Measurements from ENCODE around the gene MAPK1. TPM values are rescaled to one million over a fixed set of nuclear protein-coding genes. Genes with fewer than 3 reads are reported as not detected.
"Not testable (repeated sequence)": the region's sequence is repeated elsewhere in the genome, so short reads cannot be mapped to it uniquely, and the experiment has no call there.

MAPK1 gene
- 10 to 100 TPM; 74.0 to 82.6 TPM for total RNA-seq

DNA sequence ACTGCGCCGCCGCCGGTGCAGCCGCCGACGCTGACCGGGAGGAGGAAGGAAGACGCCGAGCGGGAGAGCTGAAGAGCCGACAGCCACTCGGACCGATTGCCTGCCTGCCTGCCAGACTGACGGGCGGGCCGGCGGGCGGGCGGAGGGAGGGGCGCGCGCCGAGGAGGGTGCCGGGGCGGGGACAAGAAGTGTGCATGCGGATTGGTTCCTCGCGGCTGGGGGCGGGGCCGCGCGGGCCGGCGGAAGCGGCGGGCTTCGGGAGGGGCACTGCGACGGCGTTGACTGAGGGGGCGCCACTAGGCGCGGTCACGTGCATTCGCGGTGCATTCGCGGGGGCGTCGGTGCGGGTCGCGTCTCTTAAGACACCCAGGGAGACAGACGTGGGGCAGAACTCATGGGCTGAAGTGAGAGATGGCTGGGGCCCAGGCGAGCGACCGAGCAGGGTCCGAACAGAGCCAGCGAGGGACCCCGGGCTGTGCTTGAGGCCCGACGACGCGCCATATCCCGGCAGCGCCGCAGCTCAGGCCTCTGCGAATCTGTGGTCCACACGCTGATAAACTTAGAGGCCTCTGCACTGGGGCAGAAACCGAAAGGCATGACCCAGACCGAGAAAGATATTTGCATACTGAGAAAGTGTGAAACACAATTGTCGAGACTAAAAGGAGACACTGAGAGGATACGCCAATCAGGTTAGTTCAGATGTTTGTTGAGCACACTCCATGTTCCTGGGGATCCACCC is at the start of gene MAPK1:
MAPK1 (minus strand) TSS at position 118 of the 739 bp plus-strand sequence. CDS start 205 bp downstream, outside the sequence.
- H3K9me3 Mint-ChIP-seq = no peaks in the 10 kb centered on the region
- peaks cover 44% of the 10 kb centered on the region for H3K4me1 Mint-ChIP-seq (ENCODE audit: low read depth)
- CTCF ChIA-PET = interaction anchor here (0.9 kb wide), 1 partner anchor 9 kb away, joined by 3 read pairs; no protein-coding TSS in a partner anchor
- peak within 1 kb of the TSS; percentile 91 for H3K4me3 Mint-ChIP-seq
- DNase-seq = peak; percentile 94
- no peaks in the 10 kb centered on the region for H3K27me3 Mint-ChIP-seq (ENCODE audit: low read depth)
- intact Hi-C loops (cut with micrococcal nuclease) = loop anchor here (1.0 to 10.0 kb wide), 7 partner anchors 9 to 863 kb away; partner anchors contain the start of genes PPIL2, THAP7, YDJC and YPEL1
- peaks cover 9% of the 10 kb centered on the region for H3K36me3 Mint-ChIP-seq (ENCODE audit: low read depth)
- peak within 1 kb of the TSS; percentile 97 for H3K27ac Mint-ChIP-seq

DNA sequence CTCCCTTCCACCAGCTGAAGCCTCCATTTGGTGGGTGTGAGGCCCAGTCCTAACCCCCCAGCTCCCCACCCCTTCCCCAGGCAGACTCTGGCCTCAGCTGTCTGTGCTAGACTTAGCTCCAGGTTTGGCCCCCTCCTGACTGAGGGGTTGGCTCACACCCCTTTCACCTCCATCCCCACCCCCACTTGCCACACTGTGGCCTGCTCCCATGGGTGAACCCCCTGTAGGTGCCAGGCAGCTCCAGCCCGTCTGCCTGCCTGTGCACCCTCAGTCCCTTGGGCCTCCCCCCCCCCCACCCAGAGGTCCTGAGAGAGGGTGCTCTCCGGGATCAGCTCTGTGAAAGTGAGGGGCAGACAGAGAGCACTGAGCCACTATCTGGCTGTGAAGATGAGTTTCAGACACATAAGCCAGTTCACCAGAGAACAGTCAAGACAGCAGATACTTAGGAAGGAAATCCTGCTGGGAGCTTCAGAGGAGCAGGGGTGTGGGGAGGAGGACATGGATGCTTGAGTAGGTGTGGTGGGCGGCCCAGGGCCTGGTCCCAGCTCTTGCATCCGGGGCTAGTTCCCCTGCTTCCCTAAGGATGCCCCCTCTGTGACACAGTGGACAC is 49.0 kb upstream of the MAPK1 start:
- DNase-seq = no peak
- no peak overlapping the region for H3K27ac Mint-ChIP-seq
- no peaks in the 10 kb centered on the region for H3K36me3 Mint-ChIP-seq (ENCODE audit: low read depth)
- H3K27me3 Mint-ChIP-seq (ENCODE audit: low read depth) = no peaks in the 10 kb centered on the region
- no peaks in the 10 kb centered on the region for H3K9me3 Mint-ChIP-seq
- no peak overlapping the region for H3K4me3 Mint-ChIP-seq
- intact Hi-C loops (cut with micrococcal nuclease) = no loop called here
- H3K4me1 Mint-ChIP-seq (ENCODE audit: low read depth) = no peaks in the 10 kb centered on the region
- CTCF ChIA-PET = interaction anchor here (0.6 to 1.6 kb wide), 2 partner anchors 21 to 318 kb away, joined by 3 to 10 read pairs; no protein-coding TSS in a partner anchor

- Mint-ChIP-seq H3K9me3 (no peaks in the 10 kb centered on the region), H3K4me3 (no peak overlapping the region), H3K27me3 (ENCODE audit: low read depth) (no peaks in the 10 kb centered on the region), H3K4me1 (ENCODE audit: low read depth) (no peaks in the 10 kb centered on the region), H3K27ac (no peak overlapping the region), H3K36me3 (ENCODE audit: low read depth) (no peaks in the 10 kb centered on the region)
- CTCF ChIA-PET = interaction anchor here (0.6 to 1.6 kb wide), 2 partner anchors 22 to 318 kb away, joined by 3 to 10 read pairs; no protein-coding TSS in a partner anchor
- intact Hi-C loops (cut with micrococcal nuclease) = no loop called here
- no peak for DNase-seq
Measured at GRCh38 chr22:21915624-21916308, 48.3 kb upstream of the MAPK1 start.

DNA sequence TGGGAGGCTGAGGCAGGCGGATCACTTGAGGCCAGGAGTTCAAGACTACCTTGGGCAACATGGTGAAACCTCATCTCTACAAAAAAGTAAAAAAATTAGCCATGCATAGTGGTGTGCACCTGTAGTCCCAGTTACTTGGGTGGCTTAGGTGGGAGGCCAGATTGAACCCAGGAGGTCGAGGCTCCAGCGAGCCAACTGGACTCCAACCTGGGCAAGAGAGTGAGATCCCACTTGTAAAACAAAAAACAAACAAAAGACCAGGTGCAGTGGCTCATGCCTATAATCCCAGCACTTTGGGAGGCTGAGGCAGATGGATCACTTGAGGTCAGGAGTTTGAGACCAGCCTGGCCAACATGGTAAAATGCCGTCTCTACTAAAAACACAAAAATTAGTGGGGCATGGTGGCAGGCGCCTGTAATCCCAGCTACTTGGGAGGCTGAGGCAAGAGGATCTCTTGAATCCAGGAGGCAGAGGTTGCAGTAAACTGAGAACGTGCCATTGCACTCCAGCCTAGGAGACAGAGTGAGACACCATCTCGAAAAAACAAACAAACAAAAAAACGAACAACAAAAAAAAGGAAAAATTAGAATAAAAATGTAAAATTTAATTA is 46.7 kb upstream of the MAPK1 start:
- H3K36me3 Mint-ChIP-seq (ENCODE audit: low read depth); H3K9me3 Mint-ChIP-seq; H3K4me3 Mint-ChIP-seq; H3K4me1 Mint-ChIP-seq (ENCODE audit: low read depth); DNase-seq; H3K27ac Mint-ChIP-seq; H3K27me3 Mint-ChIP-seq (ENCODE audit: low read depth); intact Hi-C loops (cut with micrococcal nuclease): not testable (repeated sequence)
- CTCF ChIA-PET = interaction anchor here (1.1 kb wide), 1 partner anchor 269 kb away, joined by 6 read pairs; no protein-coding TSS in a partner anchor

GRCh38 chr22:21910367-21910766 is 42.9 kb upstream of the MAPK1 start:
- CTCF ChIA-PET = interaction anchor here (0.5 to 1.6 kb wide), 2 partner anchors 27 to 460 kb away, joined by 3 read pairs; no protein-coding TSS in a partner anchor
- intact Hi-C loops (cut with micrococcal nuclease); H3K4me3 Mint-ChIP-seq; H3K4me1 Mint-ChIP-seq (ENCODE audit: low read depth); H3K27me3 Mint-ChIP-seq (ENCODE audit: low read depth); H3K27ac Mint-ChIP-seq; DNase-seq; H3K36me3 Mint-ChIP-seq (ENCODE audit: low read depth); H3K9me3 Mint-ChIP-seq: not testable (repeated sequence)

- H3K27me3 Mint-ChIP-seq (ENCODE audit: low read depth) = no peaks in the 10 kb centered on the region
- CTCF ChIA-PET = interaction anchor here (1.6 kb wide), 1 partner anchor 28 kb away, joined by 3 read pairs; no protein-coding TSS in a partner anchor
- no peaks in the 10 kb centered on the region for H3K4me1 Mint-ChIP-seq (ENCODE audit: low read depth)
- H3K4me3 Mint-ChIP-seq = no peak overlapping the region
- intact Hi-C loops (cut with micrococcal nuclease) = no loop called here
- H3K9me3 Mint-ChIP-seq = no peaks in the 10 kb centered on the region
- no peaks in the 10 kb centered on the region for H3K36me3 Mint-ChIP-seq (ENCODE audit: low read depth)
- no peak for DNase-seq
- no peak overlapping the region for H3K27ac Mint-ChIP-seq
Measured at GRCh38 chr22:21909871-21910270, 42.4 kb upstream of the MAPK1 start.

DNA sequence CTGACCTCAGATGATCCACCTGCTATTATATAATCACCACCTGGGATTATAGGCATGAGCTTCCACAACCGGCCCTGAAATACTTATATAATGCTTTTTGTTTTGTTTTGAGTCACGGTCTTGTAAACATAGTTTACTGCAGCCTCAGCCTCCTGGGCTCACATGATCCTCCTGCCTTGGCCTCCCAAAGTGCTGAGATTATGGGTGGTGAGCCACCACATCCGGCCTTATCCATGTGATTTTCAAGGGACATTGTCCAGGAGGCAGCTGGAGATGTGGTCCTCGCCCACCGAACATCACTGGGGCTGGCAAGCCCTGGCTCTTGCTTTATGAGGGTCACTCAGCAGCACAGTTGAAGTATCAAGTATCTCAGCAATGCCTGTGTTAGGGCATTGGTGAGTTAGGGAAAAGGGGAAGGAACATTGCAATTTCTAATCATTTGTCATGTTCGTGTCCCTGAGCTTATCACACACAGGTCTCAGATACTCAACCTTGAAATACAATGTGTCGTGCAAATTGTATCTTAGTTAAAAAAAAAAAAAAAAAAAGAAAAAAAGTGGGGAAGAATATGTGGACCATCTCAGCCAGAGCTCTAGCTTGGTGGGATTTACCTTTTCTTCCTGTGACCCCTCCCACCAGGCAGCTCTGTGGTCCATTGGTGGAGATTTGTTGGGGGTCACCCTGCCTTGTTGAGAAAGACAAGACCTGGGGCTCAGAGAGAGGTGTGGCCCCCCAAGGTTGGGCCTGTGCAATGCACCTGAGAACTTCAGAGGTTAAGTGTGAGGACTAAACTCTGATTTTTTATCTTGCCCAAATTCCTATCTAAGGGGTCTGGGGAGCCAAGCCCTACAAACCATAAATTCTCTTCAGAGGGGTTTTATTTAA is 40.4 kb upstream of the MAPK1 start:
- H3K4me1 Mint-ChIP-seq (ENCODE audit: low read depth) = no peaks in the 10 kb centered on the region
- no peaks in the 10 kb centered on the region for H3K27me3 Mint-ChIP-seq (ENCODE audit: low read depth)
- intact Hi-C loops (cut with micrococcal nuclease) = no loop called here
- no peaks in the 10 kb centered on the region for H3K9me3 Mint-ChIP-seq
- CTCF ChIA-PET = no interaction called here
- H3K36me3 Mint-ChIP-seq (ENCODE audit: low read depth) = peaks cover 1% of the 10 kb centered on the region
- DNase-seq = no peak
- no peak overlapping the region for H3K27ac Mint-ChIP-seq
- no peak overlapping the region for H3K4me3 Mint-ChIP-seq

GRCh38 chr22:21905234-21905633 is 37.8 kb upstream of the MAPK1 start:
- H3K4me3 Mint-ChIP-seq; H3K27me3 Mint-ChIP-seq (ENCODE audit: low read depth); H3K9me3 Mint-ChIP-seq; H3K4me1 Mint-ChIP-seq (ENCODE audit: low read depth); CTCF ChIA-PET; DNase-seq; H3K36me3 Mint-ChIP-seq (ENCODE audit: low read depth); H3K27ac Mint-ChIP-seq; intact Hi-C loops (cut with micrococcal nuclease): not testable (repeated sequence)

DNA sequence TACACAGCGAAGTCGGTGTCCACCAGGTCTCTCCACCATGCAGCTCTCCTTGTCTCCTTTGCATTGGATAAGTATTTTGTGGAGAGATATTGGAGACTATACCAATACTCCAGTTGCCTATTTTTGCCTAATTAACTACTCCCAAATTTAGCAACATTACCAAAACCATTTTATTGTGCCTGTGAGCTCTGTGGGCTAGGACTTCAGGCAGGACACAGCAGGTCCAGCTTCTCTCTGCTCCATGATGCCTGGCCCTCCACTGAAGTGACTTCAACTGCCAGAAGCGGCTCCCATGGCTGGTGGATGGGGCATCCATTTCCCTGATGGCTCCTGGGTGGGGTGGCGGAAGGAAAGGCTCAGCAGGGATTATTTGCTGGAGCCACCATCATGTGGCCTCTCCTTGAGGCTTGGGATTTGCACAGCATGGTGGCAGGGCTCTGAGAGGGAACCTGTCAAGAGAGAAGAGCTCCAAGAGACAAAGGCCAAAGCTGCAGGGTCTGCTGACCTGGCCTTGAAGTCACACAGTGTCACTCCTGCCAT is 36.9 kb upstream of the MAPK1 start:
- DNase-seq = no peak
- Mint-ChIP-seq H3K36me3 (ENCODE audit: low read depth) (peaks cover 1% of the 10 kb centered on the region), H3K4me1 (ENCODE audit: low read depth) (no peaks in the 10 kb centered on the region), H3K9me3 (no peaks in the 10 kb centered on the region), H3K27me3 (ENCODE audit: low read depth) (peaks cover 2% of the 10 kb centered on the region), H3K27ac (no peak overlapping the region), H3K4me3 (no peak overlapping the region)
- CTCF ChIA-PET = interaction anchor here (0.6 kb wide), 1 partner anchor 56 kb away, joined by 3 read pairs; no protein-coding TSS in a partner anchor
- intact Hi-C loops (cut with micrococcal nuclease) = no loop called here

DNA sequence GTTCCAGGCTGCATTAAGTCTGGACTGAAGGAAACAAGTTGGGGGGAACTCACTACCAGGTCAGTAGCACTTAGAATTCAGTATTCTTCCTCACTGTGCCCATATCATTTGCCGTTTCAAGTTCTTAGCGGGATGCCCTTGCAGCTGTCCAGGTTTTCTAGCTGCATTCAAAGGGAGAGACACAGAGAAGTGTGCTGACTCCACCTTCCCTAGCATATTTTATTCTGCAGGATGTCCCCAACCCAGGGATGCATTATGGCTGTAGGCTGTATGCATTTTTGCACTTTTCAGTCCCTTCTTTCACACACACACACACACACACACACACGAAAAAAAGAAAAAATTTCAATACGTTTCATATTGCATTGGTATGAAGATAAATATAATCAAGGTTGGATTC is 35.8 kb upstream of the MAPK1 start:
- Mint-ChIP-seq H3K27ac (no peak overlapping the region), H3K9me3 (no peaks in the 10 kb centered on the region), H3K27me3 (ENCODE audit: low read depth) (peaks cover 2% of the 10 kb centered on the region), H3K4me3 (no peak overlapping the region), H3K4me1 (ENCODE audit: low read depth) (no peaks in the 10 kb centered on the region), H3K36me3 (ENCODE audit: low read depth) (peaks cover 1% of the 10 kb centered on the region)
- intact Hi-C loops (cut with micrococcal nuclease) = no loop called here
- CTCF ChIA-PET = interaction anchor here (0.6 kb wide), 1 partner anchor 153 kb away, joined by 3 read pairs; no protein-coding TSS in a partner anchor
- no peak for DNase-seq
